ENCODE measurements around the gene SRP54.
"Not testable (repeated sequence)": the region's sequence is repeated elsewhere in the genome, so short reads cannot be mapped to it uniquely, and the experiment has no call there.

SRP54 gene

DNA sequence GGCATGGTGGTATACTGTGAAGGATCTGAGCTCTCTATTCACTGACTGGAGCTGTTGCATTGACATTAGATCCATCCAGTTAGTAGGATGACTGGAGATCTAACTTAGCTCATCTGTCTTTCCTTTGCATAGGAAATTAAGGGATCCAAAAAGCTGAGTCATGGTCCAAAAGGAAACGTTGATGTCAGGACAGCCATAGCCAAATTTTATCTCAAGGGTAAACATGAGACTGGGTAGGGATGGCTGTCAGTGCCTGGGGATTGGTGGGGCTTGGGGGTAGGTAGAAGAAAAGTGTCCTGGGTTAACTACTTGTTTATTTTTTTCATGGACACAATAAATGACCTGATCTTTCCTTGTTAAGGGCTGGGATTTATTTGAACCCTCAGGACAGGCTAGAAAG is 67.9 kb downstream of the SRP54 start:
- DNase-seq, result no peak

DNA sequence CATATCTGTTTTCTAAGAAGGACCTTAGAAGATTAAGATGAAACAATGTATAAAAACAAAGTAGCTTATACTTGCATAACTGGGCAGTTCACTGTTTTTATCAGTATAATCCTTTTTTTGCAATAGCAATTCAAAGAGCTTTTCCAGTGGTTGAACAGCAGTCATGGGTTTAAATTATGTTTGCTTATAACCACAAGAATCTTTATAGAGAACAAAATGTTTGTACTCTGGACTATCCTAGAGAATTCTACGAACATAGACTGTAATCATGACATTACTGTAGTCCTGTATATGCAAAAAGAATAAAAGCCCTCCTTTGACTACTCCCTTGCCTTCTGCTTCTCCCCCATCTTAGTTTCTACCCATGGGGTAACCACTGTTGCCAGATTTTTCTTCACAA is 69.0 kb downstream of the SRP54 start:
- no peak for DNase-seq

DNA sequence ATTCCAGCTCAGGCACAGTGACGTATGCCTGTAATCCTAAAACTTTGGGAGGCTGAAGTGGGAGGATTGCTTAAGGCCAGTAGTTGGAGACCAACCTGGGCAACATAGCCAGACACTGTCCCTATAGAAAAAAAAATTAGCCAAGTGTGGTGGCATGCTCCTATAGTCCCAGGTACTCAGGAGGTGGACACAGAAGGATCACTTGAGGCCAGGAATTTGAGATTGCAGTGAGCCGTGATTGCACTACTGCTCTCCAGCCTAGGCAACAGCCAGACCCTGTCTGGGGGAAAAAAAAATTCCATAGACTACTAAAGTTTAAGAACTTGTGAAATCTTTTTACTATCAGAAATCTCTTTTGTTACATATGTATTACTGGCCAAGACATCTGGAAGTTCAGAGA is 69.8 kb downstream of the SRP54 start:
- no peak for DNase-seq

DNA sequence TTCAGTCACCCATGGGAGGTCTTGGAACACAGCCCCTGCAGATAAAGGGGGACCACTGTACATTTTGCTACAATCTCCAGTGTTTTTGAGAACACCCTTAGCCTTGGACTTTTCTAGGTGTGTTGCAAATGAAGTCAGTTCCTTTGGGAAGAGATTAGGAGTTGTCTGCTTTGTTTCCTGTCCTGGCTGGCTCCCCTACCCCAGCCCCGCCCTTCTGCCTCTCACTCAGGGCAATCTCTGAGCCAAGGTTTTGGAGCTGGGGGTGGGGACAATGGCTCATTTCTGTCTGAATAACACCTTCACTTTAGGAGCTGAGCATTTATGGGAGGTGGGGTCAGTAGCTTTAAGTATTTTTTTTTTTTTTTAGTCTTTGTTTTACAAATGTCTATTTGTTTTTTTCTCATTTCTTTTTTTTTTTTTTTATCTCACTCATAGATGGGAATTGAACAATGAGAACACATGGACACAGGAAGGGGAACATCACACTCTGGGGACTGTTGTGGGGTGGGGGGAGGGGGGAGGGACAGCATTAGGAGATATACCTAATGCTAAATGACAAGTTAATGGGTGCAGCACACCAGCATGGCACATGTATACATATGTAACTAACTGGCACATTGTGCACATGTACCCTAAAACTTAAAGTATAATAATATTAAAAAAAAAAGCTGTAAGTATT is 78.5 kb downstream of the SRP54 start:
- DNase-seq, result not testable (repeated sequence)

DNA sequence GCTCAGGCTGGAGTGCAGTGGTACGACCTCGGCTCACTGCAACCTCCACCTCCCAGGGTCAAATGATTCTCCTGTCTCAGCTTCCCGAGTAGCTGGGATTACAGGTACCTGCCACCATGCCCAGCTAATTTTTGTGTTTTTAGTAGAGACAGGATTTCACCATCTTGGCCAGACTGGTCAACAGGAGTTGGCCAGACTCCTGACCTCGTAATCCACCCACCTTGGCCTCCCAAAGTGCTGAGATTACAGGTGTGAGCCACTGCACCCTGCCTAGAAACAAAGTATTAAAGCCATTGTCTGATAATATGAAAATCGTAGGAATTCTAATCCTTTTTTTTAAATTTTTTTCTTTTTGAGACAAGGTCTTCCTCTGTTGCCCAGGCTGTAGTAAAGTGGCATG is 82.9 kb downstream of the SRP54 start:
- not testable (repeated sequence) for DNase-seq

DNA sequence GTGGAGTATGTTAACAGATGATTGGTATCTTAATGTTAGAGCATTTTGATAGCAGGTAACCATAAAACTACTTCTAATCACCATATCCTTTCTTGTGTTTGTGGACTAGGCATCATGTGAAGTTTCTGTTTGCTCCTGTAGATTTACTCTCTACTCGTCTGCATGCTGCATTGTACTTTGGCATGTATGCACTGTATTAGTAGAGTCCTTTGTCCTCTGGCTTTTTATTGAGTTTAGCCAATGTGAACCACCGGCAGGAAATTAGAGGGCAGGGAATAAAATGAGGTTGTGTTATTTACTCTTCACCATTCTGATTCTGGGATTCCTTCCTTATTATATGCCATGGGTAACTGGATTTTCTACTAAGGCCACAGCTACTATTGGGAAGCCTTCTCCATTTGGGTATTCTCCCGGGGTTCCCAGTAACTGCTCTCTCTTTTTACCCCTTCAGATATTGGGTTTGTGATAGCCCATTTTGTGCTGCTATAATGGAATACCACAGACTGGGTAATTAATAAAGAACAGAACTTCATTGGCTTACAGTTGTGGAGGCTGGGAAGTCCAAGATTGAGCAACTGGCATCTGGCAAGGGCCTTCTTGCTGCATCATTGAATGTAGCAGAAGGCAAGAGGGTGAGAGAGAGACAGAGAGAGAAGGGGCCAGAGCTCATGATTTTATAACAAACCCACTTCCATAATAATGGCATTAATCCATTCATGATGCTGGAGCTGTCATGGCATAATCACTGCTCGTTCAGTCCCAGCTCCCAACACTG is 85.6 kb downstream of the SRP54 start:
- DNase-seq, result no peak

DNA sequence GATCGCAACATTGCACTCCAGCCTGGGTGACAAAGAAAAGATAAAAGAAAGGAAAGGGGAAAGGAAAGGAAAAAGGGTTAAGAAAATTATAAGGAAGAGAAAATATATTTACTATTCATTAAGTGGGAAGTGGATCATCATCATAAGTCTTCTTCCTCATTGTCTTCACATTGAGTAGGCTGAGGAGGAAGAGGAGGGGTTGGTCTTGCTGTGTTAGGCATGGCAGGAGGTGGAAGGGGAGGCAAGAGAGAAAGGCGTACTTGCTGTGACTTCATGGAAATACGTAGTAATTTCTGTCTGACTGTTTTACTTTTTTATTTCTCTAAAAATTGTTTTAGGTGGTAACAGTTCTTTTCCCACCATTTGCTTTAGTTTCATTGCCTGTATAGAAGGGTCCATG is 89.4 kb downstream of the SRP54 start:
- no peak for DNase-seq

DNA sequence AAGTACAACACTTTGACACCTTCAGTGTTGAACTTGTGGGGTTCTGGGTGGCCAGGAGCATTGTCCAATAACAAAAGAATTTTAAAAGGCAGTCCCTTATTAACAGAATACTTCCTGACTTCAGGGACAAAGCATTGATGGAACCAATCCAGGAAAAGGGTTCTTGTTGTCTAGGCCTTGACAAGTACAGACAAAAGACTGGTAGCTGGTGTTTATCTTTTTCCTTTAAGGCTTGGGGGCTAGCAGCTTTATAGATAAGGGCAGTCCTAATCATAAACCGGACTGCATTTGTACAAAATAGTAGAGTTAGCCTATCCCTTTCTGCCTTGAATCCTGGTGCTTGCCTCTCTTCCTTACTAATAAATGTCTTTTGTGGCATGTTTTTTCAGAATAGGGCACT is 90.7 kb downstream of the SRP54 start:
- no peak for DNase-seq

DNA sequence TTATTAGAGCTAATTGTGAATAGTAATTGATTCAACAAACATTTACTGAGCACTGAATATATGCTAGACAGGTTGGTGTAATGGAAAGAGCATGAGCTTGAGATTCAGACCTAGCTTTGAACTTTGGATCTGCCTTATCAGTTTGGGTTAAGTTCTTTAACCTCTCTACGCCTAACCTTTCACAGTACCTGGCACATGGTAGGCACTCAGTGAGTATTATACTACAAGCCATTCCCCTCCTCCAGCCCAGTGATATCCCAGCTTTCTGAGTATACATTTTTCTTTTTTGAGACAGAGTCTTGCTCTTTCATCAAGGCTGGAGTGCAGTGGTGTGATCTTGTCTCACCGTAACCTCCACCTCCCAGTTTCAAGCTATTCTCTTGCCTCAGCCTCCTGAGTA is 95.3 kb downstream of the SRP54 start:
- DNase-seq, result no peak
